GM21390 (cell line): Measurements from ENCODE around the gene PATL1.
"Not testable (repeated sequence)": the region's sequence is repeated elsewhere in the genome, so short reads cannot be mapped to it uniquely, and the experiment has no call there.

Experiments used
- ATAC-seq: cut with Tn5 transposase; IDR thresholded peaks from one replicate; pipeline ENCODE4 v1.9.1; 2021; ENCODE audit not compliant: unreplicated experiment

The PATL1 gene

DNA sequence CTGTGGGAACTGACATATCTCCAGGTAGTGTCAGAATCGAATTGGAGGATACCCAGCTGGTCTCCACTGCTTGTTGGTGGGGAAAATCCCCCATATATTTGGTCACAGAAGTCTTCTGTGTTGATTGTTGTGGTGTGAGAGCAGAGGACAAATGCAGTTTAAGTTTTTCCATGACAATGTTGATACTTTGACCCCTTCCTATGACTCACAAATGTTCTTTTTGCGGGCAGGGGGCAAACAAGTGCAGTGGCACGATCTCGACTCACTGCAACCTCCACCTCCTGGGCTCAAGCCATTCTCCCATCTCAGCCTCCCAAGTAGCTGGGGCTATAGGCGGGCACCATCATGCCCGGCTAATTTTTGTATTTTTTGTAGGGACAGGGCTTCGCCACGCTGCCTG is 7.4 kb upstream of the PATL1 start:
- no peak for ATAC-seq

DNA sequence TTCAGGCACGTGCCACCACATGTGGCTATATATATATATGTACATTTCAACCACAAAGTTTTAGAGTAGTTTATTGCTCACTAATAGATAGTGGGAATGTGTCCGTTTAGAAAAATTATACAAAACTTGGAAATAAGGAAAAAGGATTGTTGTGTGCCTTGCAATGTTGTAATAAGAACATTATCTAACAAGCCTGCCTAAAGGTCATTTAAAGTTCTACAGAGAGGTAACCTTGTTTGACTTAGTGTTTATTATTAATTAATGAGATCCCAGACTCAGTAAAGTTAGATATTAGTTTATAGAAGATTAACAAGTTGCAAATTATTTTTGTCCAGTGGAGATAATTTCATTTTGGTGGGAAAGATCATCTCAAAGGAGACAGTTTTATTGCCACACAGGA is 5.5 kb upstream of the PATL1 start:
- no peak for ATAC-seq

DNA sequence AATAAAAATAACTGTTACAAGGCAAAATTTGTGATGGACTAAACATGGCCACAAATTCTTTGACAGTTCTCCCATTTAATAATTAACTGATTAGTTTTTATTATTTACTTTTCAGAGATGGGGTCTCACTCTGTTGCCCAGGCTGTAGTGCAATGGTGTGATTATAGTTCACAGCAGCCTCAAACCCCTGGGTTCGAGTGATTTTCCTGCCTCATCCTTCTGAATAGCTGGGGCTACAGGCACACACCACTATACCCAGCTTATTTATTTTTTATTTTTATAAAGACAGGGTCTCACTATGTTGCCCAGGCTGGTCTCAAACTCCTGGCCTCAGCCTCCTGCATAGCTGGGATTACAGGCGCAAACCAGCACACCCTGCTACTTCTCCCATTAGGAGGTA is 4.5 kb upstream of the PATL1 start:
- no peak for ATAC-seq

DNA sequence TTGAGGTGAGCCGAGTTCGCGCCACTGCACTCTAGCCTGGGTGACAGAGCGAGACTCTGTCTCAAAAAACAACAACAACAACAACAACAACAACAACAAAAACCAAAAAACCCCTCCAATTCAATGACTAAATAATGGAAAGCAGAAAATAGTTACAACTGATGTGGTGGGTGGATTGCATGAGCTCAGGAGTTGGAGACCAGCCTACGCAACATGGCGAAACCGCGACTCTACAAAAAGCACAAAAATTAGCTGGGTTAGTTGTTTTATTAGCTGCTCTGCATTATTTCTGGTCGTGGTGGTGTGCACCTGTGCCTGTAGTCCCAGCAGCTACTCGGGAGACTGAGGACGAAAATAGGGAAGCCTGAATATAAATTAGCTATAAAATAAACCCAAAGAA is 2.6 kb upstream of the PATL1 start:
- no peak for ATAC-seq

DNA sequence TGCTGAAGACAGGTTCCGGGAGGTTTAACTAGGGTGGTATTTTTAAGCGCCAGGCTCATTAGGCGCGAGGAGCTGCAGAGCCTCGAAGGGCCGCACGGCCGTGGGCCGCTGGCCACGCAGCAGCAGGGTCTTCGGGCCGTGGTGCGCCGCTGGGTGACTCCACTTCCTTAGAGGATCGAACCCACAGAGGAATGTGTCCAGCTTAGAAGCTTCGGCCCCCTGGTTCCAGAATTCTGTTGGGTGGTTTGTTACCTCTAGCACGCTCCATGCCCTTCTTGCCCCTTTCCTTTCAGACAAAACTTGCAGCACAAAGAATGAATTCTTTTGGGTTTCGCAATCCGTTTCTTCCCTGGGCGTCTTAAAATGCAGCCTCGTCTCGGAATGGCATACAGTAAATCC is 773 bp upstream of the PATL1 start:
- no peak for ATAC-seq

DNA sequence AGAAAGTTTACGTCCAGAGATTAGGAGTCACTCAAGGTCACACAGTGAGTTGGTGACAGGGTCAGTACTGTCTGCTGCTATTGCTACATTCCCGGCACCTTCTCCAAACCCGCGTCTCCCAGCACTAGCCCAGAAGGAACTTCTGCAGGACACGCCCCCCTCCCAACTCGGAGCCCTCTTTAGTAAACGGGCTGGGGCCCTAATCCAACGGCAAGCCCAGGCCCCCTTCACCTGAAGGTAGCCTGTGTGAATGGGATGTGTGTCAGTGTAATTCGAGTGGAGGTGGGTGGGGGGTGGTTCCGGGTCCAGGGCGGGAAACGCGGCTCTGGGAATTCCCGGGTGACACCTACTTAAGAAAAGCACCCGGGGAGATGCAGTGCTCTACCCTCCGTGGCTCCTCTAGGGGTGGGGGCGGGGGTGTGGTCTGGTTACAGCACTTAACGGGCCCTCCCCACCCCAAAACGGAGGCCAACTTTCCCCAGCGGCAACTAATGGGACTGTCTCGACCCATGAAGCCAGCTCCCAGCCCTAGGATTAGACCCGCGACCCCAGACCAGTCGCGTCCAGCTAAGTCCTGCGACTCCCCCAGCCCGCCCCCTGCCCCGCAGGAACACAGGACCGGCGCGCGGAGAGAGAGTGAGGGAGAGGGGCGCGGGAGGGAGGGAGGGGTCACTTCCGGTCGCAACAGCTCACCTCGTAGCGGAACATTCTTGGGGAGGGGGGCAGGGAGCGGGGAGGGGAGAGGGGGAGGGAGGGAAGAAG is 468 bp downstream of the PATL1 start:
- ATAC-seq = peak; percentile 23

DNA sequence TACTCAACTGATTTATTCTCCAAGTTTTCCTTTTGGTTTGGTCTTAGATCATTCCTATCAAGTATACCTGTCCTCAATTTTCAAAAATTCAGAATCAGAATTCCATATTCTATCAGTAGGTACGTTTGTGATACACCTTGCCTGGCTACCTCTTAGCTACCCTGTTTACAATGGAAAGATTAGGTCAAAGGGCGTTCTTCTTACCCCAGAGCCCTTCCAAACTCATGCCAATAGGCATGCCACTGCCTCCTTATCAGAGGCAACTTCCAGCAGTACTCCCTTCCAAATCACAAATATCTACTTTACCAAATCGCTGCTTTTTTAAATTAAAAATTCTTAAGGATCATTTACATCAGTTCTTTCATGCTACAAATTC is 1.0 kb downstream of the PATL1 start:
- no peak for ATAC-seq

DNA sequence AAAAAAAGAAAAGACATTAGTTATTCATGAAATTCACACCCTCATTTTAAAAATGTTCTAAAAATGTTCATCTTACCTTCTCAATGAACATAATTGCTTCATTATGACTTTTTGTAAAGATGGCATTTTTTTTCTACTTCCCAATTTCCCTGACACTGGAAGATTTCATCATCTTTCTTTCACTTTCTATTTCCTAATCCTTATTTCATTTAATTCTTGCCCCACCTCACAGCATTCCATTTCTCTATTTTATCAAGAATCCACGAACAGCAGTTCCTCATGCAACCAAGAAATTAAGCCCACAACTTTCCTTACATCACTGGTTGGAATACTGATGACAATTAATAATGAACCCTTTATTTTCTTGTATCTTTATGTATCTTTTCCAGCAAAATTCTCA is 1.9 kb downstream of the PATL1 start:
- no peak for ATAC-seq

DNA sequence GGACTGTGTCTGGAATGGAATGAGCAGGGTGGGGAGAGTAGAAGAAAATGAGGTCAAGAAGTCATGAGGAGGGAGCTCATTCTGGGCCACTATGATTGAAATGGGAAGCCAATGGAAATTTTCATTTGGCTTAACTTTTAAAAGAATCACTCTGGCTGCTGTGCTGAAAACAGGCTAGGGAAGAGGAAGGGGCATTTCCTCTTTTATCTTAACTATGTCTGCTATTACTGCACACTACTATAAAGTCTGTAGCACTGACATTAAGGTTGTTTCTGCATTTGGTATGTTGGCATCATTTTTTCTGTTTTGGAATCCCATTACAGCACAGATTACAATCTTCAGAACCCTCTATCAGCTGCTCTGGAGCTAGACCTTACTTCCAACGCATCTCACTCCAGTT is 8.2 kb downstream of the PATL1 start:
- no peak for ATAC-seq

DNA sequence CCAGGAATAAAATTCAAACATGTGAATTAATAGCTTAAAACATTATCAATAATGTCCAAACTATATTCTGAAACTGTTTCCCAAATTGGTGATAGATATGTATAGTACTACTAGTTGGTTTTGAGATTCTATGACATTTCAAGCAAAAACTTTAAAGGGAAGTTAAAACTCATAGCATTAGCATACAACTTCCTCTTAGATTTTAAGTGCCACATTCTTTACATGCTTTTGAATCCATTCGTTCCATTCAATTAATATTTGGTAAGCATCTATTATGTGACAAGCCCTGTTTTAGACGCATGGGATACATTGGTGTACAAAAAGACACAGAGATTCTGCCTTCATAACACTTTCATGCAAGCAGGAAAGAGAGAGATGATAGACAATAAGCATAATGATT is 8.9 kb downstream of the PATL1 start:
- ATAC-seq = no peak

DNA sequence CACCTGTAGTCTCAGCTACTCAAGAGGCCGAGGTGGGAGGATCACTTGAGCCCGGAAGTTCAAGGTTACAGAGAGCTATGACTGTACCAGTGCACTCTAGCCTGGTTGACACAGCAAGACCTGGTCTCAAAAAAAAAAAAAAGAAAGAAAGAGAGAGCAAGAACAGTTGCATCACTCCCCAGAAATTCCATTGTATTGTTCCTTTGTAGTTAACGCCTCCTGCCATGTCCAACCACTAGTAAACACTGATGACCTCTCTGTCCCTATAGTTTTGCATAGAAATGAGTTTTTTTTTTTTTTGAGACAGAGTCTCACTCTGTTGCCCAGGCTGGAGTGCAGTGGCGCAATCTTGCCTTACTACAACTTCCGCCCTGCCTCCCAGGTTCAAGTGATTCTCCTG is 10.8 kb downstream of the PATL1 start:
- ATAC-seq = no peak

DNA sequence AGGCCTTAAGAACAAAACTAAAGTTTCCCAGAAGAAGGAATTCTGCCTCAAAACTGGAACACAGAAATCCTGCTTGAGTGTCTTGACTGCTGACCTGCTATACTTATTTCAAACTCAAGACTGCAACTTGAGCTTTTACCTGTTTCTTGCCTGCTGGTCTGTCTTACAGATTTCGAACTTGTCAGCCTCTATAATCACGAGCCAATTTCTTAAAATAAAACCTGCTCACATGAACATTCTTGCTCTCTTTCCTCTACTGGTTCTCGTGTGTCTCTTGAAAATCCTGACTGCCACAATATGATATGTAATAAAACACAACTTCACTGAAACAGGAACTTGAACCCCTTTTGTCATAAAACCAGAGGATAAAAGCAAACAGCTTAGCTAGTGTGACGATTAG is 13.9 kb downstream of the PATL1 start:
- no peak for ATAC-seq

DNA sequence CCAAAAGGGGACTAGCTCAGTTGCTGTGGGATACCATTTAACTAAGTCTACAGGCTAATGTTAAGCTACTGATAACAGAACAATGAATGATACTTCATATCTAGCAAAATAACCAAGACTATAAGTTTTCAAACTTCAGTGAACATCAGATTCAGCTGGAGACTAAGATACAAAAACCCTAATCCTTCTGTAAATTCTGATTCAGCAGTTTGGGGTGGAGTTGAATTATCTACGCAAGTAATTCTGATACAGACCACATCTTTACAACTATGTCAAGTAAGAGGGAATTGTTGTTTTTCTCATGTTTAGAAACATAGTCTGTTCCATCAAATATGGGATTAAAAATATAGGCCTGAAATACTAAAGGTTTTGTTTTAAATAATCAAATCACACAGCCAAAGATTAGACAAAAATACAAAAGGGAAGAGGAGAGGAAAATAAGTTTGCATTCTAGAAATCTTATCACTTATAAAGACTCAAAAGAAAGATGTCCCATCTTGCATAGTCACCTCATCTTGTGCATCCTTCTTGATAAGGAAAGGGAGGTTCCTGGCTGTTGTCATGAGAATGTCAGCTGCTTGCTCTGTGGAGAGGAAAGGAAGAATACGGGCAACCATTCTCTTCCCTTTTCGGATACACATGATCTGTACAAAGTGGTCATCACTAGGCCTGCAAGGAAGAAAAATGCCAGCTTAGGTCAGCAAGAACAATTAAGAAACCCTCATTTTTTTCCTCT is 21.4 kb downstream of the PATL1 start:
- no peak for ATAC-seq

DNA sequence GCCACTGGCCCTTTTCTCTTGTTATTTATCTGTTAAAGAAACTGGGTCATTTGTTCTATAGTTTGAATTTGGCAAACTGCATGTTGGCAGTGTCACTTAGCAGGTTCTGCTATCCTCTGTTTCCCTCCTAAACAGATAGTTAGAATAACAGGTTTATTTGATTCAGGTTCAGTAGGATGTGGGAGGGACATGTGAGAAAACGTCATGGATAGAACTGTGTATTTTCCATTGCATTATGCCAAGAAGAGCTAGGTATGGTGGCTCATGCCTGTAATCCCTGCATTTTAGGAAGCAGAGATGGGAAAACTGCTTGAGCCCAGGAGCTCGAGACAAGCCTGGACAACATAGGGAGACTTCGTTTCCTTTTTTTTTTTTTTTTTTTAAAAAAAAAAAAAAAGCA is 24.3 kb downstream of the PATL1 start:
- ATAC-seq = no peak

DNA sequence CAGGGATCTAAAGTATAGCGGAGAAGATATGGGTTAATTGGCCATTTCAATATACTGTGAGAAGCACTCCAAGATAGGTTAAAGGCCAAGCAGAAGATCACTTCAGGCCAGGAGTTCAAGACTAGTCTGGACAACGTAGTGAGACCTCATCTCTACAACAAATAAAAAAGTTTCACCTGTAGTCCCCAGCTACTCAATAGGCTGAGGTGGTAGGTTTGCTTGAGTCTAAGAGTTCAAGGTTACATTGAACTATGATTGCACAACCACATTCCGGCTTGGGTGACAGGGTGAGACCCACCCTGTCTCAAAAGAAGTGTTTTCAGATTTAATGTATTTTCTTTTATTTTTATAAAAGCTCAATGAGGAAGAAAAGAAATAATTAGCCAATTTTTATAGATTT is 25.4 kb downstream of the PATL1 start:
- no peak for ATAC-seq

DNA sequence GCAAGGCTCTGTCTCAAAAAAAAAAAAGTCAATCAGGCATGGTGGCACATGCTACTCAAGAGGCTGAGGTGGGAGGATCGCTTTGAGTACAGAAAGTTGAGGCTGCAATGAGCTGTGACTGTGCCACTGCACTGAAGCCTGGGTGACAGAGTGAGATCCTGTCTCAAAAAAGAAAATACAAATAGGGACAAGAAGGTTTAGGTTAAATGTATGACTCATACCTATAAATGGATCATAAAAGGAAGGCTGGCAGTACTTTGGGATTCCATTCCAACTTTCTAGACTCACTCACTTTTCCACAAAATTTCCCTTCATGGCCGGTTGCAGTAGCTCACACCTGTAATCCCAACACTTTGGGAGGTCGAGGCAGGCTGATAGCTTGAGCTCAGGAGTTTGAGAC is 27.7 kb downstream of the PATL1 start:
- ATAC-seq = no peak

DNA sequence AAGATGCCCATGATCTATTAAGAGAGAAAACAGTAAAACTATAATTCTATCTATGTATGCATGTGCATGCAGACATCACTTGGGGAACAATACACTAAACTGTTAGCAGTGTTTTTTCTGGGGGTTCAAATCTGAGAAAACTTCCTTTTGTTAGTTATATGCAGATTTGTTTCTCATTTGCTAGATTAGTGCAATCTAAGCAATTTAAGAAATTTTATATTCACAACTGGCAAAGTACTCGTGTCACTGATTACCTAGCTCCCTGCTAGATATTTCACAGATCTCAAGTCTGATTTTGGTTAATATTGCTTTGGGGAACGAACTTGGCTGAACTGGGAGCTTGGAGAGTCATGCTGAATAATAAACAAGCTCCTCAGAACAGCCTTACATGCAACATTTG is 38.3 kb downstream of the PATL1 start:
- ATAC-seq = no peak

DNA sequence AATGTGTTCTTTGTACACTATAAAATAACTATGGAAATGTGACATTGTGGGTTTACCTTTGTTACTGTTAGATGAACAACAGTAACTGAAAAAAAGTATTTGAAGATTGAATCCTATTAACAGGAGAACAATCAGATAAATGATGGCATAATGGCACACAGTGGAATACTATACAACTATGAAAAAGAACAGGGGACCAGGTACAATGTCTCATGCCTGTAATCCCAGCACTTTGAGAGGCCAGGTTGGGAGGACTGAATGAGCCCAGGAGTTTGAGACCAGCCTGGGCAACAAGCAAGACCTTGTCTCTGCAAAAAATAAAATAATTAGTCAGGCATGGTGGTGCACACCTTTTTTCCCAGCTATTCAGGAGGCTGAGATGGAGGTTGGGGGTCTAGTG is 38.8 kb downstream of the PATL1 start:
- ATAC-seq = no peak

DNA sequence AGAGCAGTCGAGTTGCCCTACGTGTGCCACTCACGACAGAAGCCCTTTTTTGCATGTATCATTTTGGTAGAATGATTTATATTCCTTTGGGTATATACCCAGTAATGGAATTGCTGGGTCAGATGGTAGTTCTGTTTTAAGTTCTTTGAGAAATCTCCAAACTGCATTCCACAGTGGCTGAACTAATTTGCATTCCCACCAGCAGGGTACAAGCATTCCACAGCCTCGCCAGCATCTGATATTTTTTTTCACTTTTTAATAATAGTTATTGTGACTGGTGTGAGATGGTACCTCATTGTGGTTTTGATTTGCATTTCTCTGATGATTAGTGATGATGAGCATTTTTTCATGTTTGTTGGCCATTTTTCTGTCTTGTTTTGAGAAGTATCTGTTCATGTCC is 41.9 kb downstream of the PATL1 start:
- not testable (repeated sequence) for ATAC-seq

DNA sequence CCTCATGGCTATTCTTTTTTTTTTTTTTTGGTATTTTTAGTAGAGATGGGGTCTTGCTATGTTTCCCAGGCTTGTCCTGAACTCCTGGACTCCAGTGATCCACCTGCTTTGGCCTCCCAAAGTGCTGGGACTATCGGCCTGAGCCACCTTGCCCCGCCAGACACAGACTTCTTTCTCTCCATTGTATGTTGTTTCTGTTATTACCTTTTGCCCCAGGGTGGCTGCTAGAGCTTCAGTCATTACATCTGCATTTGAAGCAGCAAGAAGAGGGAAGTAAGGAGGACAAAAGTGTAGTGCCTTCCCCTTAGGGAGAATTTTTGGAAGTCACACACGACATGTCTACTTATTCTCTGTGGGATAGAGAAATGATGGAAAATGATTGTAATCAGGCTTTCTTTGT is 43.1 kb downstream of the PATL1 start:
- no peak for ATAC-seq

DNA sequence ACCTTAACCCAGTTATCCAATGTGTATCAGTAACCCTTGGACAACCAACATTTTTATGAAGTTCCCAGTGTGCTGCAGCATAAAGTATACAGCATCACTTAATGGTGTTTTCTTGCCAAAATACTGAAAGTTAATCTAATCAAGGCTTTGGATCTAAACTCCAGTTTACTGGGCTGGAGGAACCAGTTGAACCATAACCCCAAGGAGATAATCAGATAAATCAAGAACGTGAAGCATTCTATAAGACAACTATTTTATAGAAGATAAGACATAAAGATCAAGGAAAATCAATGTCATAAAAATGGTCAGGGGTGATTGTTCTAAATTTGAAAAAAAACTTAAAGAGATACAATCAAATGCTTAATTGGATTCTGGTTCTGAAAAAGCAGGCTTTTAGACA is 51.0 kb downstream of the PATL1 start:
- ATAC-seq = no peak

DNA sequence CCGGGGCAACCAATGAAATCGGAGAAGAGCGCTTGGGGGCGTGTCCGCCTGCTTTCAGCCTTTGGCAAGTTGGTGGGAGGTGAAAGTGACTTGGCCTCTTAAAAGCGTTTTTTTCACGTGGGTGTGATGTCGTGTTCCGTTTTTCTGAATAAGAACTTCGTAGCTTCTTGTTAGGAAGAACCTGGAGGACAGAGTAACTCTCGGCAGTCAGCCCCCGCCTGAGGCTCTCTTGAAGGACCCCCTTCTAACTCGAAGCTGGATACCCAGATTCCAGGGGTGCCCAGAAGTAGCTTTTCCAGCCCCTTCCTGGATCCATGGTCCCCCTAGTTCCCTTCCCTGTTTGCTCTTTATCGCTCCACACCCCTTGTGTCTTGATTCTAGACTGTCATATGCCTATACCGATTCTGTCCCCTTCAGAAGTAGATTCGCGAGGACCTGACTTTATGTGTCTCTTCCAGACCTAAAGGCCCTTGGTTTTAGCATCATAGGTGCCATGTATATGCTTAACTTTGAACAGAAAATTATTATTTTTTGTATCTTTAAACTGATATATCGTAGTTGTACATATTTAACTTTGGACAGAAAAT is 52.3 kb downstream of the PATL1 start:
- ATAC-seq = no peak
